Stimulated activated CD4-positive, alpha-beta T cell treated with anti-CD3 and anti-CD28 coated beads, Interleukin-4, amount 100 ng/mL, for 48 hours (primary cell): ENCODE data around the gene TCAF1.

Experiments
- DNase-seq, 2 donors: peaks; one replicate each; pipeline ENCODE4 v3.0.0-alpha.2; 2020; ENCODE audit warnings: low read depth in 2 of 2

The TCAF1 gene, protein sequence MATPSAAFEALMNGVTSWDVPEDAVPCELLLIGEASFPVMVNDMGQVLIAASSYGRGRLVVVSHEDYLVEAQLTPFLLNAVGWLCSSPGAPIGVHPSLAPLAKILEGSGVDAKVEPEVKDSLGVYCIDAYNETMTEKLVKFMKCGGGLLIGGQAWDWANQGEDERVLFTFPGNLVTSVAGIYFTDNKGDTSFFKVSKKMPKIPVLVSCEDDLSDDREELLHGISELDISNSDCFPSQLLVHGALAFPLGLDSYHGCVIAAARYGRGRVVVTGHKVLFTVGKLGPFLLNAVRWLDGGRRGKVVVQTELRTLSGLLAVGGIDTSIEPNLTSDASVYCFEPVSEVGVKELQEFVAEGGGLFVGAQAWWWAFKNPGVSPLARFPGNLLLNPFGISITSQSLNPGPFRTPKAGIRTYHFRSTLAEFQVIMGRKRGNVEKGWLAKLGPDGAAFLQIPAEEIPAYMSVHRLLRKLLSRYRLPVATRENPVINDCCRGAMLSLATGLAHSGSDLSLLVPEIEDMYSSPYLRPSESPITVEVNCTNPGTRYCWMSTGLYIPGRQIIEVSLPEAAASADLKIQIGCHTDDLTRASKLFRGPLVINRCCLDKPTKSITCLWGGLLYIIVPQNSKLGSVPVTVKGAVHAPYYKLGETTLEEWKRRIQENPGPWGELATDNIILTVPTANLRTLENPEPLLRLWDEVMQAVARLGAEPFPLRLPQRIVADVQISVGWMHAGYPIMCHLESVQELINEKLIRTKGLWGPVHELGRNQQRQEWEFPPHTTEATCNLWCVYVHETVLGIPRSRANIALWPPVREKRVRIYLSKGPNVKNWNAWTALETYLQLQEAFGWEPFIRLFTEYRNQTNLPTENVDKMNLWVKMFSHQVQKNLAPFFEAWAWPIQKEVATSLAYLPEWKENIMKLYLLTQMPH

DNA sequence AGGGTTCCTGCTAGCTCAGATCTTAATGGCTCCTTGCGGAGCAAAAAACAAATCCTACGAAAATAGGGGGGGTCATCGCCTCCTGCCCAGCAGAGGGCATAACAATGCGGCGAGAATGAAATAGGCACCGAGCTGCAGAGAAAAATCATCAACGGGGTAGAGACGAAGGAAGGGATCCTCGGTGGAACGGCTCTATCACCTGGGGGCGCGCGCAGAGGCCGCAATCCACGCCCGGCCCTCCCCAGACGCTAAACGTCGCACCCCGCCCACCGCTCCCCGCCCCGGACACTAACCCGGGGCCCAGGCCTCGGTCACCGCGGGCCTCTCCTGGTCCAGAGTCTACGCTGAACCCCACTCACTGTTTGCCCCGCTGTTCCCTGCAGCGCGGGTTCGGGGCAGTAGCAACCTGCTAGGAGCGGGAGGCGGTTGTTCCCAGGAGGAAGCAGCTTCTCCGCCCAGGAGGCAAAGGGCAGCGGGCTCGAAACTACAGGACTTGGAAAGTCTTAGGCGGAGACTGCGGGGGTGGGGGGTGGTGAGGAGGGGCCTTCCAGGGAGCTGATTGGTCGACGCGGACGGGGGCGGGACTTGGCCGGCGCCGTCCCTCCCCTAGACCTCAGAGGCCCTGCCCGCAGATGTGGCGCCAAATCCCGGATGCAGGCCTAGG lies at the start of gene TCAF1:
TCAF1 (minus strand) TSS at position 509 of the 664 bp plus-strand sequence. CDS start 25,568 bp downstream, outside the sequence.
- peak; percentile 90 to 92 for DNase-seq

DNA sequence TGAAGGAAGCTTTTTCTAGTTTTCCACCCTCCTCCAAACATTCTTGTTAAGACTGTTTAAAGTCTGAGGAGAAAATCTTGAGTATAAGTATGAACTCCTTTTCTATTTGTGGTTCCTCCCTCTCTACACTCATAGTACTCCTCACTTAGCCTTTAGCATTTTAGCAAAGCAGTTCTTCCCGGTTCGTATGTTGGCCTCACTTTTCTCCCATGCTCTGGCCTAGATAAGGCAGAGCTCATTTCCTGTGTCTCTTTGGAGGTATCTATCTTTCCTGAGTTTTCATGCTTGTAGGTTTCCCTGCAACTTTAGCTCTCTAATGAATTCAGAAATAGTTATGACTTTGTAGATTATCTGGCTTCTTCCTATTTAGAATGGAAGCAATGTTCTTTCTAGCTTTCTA lies 46.8 kb upstream of the TCAF1 start:
- DNase-seq, result no peak

DNA sequence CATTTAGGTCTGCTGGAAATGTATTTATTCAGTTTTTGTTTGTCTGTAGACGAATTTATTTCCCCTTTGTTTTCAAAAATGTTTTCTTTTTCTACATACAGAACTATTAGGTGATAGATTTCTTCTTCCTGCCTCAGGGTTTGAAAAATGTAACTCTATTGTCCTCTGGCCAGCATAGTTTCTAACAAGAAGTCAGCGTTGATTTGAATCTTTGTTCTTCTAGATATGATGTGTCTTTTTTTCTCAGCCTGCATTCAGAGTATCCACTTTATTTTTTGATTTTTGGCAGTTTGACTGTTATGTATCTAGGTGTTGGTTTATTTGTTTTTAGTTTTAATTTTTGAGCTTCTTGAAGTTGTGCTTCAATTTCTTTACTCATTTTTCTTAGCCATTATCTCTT lies 45.1 kb upstream of the TCAF1 start:
- no peak for DNase-seq

DNA sequence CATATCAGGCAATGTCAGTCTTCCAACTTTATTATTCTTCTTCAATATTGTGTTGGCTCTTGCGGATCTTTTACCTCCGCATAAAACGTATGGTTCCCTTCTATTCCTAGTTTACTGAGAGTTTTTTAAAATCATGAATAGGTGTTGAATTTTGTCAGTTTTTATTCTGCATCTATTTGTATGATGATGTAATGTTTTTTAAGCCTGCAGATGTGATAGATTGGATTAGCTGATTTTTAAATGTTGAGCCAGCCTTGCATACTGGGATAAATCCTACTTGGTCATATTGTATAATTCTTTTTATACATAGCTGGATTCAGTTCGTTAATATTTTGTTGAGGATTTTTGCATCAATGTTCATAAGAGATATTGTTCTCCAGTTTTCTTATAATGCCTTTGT lies 43.4 kb upstream of the TCAF1 start:
- DNase-seq, result no peak

DNA sequence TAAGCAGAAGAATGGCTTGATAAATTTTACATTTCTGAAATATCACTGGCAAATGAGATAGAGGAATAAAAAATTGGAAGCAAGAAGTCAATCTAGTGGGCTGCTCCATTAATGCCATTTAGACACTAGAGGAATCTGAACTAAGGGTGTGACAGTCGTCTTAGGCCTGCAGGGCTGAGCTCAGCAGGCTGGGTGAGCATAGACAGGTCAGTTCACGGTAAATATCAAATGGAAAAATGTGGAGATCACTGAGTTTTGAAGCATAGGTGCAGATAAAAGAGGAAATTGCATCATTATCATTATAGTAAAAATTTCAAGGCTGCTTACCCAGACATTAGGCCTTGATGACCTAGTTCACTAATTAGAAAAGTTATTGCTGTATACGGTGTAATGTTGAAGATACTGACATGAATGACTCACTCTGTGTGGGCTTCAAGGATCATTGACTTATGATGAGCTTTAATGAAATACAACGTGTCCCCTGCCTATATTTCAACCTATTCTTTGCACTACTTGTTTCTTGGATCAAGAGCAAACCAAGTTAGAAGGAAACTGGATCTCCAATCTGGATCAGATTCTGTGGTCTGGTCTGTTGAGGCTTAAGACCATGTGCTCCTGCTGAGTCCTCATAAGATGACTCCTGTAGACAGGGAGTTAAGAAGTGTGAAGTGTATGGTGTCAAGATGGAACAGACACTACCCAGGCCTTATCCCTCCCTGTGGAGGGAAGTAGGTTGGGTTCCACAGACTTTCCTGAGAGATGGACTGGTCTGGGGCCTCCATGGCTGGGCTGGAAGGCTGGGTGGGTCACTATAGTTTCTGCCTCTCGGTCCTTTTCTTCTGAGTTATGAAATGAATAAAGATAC lies 36.6 kb upstream of the TCAF1 start:
- no peak for DNase-seq

DNA sequence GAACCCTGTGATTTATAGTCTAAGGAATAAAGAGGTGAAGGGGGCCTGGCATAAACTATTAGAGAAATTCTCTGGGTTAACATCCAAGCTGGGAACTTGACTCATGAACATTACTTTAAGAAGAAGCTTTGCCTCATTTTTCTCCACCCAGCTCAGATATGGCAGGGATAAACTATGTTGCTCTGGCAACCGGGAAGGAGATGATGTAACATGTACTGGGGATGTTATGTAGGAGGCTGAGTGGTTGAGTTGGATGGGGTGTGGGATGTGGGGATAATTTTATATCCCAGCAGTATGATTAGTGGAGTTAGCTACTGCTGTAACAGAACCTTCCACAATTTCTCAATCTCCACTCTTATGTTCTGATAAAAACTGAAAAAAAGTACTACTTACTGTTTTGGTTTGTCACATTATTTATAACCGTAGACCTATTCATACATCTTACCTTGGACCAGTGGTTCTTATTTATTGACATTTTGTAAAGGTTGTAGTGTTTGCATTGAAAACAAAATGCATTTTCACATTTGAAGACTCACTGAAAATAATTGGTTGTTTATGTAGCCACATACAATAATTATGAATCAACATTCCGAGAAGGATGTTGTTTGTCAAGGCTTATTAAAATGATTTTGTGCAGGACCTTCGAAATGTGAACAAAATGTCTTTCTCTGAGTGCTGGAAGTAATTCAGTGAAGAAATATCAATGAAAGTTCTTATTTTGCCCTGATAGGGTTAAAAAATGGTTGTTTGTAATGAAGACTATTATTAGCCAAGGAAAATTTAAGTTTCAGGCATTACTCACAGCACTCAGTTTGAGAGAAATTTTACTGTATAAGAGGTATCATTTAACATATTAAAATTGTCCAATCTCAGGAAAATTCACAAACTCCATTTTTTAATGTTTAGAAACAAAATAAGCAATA lies 34.4 kb upstream of the TCAF1 start:
- DNase-seq, result no peak

DNA sequence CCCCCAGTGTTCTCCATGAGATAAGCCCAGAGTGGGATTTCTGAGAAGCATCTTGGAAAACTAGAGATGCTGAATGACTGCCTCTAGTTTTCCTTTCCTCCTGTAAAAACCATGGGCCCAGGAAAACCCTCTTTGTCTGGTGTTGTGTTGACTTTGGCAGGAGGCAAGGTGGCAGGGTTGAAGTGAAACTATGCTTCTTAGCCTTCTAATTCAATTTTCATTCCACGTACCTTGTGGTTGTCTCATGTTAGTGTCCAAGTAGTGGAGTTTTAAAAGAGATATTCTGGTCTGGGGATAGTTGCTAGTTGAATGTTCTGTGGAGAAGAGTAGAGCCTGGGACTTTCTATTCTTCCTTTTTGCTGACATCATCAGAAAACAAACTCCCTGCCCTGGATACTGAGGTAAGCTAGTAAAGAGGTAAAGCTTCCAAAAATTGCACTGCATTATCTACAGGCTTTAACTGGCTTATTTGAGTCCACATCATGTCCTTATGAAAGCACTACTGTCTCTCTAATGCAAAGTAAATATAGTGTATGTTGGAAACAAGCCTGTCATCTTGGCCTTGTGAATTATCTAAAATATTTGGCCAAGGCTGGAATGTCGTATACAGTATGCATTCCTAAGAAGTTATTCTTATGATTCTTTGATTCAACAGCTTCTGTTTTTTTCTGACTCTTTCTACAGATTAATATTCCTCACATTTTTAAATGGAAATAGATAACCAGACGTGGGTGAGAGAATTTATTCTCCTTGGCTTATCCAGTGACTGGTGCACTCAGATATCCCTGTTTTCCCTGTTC lies 32.8 kb upstream of the TCAF1 start, which contains the start of gene OR2F2:
OR2F2 (plus strand) TSS at position 708 of the 800 bp plus-strand sequence; CDS start at position 708, 0 bp downstream.
- no peak for DNase-seq

DNA sequence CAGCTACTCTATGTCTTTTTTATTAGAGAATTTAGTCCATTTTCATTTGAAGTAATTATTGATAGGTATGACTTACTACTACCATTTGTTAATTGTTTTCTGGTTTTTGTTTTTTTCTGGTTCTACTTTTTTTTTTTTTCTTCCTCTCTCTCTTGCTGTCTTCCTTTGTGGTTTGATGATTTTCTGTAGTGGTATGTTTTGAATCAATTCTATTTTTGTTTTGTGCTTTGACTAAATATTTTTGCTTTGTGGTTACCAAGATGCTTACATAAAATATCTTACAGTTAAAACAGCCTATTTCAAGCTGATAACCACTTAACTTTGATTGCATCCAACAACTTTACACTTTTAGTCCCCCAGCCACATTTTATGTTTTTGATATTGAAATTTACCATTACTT lies 29.8 kb upstream of the TCAF1 start:
- no peak for DNase-seq

DNA sequence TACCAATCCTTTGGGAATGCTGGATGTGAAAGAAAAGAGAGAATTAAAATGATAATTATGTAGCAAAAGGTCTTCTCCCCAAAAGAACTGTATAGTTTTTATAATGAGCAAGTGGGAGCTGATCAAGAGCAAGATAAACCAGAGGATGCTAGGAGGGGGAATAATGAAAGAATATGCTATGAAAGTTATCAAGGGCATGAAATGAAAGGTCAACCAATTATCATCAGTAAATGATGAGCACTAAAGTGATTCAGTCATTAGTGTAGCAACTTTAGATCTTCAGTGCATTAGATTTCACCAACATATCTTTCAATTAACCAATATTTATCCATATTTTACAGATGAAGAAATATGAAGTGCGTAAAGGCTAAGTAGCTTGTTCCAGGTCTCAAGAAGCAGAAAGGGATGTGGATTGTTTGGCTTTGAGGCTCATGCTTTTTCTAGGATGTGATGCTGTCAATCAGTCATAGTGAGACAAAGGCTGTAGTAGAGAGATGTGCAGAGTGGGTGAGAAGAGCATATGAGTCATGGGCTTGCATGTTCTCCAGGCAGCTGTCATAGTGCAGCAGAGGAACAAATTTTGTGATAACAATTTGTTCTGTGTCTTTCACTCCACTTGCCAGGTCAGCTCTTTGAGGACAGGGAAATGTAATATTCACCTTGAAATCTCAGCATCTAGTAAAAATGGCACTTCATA lies 27.4 kb upstream of the TCAF1 start:
- no peak for DNase-seq

DNA sequence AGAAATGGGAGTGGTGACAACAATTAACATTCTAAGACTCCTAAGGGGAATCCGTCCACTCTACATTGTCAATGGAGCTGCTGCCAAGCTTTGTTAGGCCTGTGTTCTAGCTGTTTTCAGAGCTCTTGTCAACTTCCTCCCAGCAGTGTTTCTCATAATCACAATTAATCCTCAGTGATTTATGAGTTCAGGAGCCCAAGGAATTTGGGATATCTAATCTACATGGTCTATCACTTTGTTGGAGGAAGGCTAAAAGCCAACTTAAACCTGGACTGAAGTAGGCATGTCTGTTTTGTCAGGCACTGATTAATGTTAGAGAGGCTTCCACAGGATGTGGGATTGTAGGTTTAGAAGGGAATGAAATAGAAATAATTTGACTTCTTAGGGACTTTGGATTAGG lies 22.9 kb upstream of the TCAF1 start:
- DNase-seq, result no peak

DNA sequence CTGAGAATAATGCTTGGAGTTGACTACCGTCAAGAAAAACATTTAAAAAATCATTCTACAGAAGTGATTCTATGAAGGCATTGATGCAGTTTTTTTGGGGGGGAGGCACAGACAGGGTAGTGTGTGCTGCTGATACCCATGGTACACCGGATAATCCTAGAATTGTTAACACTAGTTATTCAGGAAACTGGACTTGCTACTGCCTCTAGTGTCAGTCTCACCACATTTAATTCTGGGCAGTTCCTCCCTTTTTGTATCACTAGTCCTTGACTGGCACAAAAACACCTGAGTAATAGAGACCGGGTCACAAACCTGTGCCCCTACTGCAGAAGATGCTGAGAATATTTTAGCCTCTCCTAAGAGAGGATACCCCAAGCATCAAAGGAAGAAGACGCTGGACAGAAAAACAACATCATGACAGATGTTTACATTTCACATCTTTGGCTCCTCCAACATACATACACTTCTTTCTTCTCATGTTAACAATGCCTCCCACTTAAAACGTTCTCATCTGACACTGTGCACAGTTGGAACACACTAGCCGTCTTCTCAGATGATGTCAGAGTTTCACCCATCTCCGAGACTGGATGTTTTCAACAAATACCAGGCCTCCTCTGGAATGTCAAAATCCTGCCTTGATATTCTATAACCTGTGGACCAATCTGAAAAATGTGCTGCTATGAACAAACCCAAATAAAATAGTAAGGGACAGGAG lies 13.1 kb upstream of the TCAF1 start:
- no peak for DNase-seq

DNA sequence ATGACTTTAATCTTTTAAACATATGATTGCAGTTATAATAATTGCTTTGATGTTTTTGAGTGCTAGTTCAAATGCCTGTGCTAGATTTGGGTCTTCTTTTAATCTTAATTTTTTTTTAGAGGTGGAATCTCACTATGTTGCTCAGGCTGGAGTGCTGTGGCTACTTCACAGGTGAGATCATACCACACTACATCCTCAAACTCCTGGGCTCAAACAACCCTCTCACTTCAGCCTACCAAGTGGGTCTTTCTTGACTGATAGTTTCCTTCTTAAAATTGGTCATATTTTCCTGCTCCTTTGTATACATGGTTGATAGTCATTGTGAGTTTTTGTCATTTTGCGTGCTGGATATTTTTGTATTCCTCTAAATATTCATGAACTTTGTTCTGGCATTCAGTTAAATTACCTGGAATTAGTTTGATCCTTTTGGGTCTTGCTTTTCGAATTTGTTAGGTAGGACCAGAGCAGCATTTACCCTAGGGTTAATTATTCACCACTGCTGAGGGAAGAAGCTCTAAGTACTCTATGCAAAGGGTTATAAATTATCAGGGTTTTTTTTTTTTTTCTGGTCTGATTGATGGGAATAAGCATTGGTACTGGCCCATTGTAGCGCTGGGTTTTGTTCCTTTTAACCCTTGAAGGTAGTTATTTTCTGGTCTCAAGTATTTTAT lies 12.1 kb upstream of the TCAF1 start:
- DNase-seq, result no peak

DNA sequence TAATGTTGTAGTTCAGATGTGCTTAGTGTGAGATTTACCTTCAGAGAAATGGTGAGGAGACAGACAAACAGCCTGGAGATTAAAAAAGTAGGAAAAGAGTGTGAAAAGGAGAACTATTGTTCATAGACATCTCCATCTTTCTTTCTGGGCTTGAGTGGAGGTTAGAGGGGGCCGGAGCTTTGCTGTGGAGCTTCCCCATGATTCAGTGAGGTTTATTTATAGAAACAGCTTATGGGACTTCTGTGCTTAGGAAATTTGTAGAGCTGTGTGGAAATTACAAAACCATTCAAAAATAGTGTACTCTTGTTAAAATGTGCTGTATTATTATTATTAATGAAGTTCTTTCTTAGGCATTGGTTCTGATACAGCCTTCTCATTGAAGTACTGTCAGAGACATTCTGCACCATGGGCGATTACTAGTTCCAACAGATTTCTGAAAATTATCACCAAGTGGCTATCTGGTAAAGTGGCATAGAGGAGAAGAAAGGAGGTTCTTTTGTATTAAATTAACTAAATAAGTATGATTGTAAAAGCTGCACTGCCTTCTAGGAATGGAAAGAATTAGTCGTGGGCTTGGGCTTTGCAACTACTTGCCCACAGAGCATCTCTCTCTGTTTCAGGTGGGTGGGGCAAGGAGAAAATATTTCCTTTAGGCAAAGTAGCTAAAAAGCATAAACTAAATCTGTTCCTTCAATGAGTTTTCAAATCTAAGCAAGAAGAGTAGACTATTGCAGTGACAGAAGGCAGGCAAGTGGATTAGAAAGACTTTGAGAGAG lies 8.7 kb upstream of the TCAF1 start:
- no peak for DNase-seq

DNA sequence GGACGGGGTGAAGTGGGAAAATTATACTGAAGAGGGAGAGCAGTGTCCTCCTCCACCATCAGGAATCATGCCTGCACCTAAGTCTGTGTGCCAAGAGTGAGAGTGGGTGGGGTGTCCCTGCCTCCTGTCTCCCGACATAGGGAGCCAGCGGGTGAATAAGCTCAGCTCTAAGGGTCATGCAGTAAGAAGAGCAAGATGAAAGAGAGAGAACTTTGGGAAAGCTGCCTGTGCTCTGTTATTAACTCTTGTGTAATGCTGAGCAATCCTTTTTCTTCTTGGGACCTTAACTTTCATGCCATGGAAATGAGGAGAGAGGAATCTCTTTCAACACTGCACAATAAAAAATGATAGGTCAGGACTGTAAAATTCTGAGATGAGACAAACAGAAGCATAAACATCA lies 7.9 kb upstream of the TCAF1 start:
- no peak for DNase-seq

DNA sequence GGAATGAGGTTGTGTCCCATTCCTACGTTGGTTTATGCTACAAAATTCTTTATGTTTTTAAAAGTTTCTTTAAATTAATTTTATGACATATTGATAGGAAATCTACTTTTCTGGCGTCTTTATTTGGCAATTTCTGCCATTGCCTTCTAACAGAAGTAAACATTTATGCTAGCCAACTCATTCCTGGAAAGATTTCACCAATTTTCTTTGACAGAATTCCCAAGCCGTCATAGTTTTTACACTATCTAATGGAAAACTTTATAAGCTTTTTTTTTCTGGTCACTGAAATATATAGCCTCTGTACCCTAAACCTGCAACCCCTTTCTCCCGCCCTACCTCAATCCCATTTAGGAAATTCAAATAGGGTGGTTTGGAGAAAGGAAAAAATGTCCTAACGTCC lies 6.1 kb upstream of the TCAF1 start:
- no peak for DNase-seq

DNA sequence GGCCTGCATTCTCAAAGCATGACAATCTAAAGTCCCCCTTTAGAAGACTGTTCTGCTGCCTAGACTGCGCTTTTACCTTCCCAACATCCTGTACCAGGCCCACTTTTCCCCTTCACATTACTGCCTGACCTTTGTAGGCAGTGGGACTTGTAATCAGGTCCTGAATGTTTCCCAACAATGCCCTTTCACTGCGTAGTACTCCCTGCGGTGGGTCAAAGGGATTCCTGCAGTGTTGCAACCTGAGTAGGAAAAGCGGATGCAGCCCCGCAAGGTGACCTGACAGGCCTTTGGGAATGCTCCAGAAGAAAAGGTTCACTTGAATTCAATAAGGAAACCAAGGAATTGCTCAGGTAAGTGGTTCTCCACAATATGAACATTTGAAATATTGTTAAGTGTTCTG lies 4.9 kb upstream of the TCAF1 start:
- DNase-seq, result no peak

DNA sequence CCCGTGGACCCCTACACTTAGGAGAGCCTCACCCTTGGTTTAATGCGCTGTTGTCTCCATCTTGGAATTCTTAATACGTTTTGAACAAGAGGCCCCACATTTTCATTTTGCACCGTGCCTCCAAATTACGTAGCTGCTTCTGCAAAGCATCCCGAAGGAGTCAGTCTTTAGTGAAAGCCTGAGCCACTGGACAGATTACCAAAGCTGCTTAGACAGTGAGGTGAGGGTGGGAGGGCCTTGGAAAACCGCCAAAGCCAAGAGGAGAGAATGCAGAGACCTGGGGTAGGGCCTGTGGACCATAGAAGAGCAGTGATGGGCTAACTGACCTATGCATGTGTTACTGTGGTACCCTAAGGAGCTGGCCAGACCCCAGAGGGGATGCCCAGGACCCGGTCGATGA lies 4.2 kb upstream of the TCAF1 start:
- DNase-seq, result no peak
